GM21723 (cell line): ENCODE measurements around the gene KRT35.

ENCODE experiments used
- ATAC-seq: cut with Tn5 transposase; IDR thresholded peaks from one replicate; pipeline ENCODE4 v1.9.1; 2021; ENCODE audit warnings: mild to moderate bottlenecking, moderate library complexity; ENCODE audit not compliant: unreplicated experiment

The KRT35 gene

GRCh38 chr17:41481036-41481435, at the start of gene KRT35:
KRT35 (minus strand) TSS chr17:41481151; CDS start chr17:41481097, 54 bp downstream.
- ATAC-seq = no peak

- ATAC-seq = no peak
Measured at GRCh38 chr17:41530062-41531048, 49.4 kb upstream of the KRT35 start.

- ATAC-seq = no peak
Measured at GRCh38 chr17:41529491-41529915, 48.6 kb upstream of the KRT35 start.

DNA sequence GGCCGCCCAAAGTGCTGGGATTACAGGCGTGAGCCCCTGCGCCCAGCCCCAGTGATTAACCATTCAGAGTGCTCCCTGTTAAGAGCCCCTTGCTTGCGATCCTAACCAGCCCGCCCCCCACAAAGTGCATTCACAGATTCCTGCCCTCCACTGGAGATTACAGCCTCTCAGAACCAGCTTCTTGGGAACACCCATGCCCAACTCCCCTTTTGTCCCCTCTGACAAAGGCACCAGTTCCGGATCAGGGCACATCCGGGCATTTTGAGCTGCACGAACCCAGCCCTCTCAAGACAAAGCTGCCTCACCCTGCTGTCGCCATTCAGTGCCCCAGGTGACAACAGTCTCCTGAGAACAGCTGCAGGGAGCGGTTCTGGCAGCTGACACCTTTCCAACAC, 48.0 kb upstream of the KRT35 start:
- no peak for ATAC-seq

DNA sequence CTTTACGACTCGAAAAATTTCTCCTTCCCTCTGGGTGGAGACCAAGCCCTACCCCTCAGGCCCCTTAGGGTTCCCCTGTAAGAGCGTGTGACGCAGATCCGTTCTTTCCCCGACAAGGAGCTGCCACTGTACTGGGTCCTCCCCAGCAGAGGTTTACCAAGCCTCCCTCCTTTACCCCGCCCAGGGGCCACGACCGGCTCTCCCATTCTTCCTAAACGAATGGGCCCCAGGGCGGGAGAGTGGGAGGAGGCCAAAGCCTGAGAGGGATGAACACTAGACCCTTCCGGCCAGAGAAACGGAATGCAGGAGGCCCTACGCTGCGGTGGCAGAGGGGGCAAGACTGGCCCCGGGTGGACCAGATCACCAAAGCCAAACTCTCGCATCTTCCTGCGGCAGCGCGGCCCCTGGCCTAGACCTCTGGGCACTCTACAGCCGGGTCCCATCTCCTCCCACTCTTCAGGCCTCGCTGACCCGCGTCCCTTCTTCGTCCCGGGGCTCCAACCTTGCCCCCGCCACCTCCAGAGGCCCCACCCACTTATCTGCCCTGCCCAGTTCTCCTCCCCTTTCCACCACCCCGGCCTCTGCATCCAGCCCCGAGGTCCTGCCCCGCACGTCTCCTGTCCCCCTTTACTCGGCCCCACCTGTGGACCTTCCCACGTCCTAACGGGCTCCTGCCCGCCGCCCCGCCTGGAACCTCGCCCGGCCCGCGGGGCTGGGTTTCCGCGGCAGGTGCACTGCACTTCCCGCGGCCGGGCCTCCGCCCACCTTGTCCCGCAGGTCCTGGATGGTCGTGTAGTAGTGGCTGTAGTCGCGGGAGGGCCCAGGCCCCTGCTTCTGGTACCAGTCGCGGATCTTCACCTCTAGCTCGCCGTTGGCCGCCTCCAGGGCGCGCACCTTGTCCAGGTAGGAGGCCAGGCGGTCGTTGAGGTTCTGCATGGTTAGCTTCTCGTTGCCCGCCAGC, 46.4 kb upstream of the KRT35 start:
- no peak for ATAC-seq

GRCh38 chr17:41524261-41524660, 43.3 kb upstream of the KRT35 start:
- ATAC-seq = no peak

- ATAC-seq = no peak
Measured at GRCh38 chr17:41523787-41524186, 42.8 kb upstream of the KRT35 start.

DNA sequence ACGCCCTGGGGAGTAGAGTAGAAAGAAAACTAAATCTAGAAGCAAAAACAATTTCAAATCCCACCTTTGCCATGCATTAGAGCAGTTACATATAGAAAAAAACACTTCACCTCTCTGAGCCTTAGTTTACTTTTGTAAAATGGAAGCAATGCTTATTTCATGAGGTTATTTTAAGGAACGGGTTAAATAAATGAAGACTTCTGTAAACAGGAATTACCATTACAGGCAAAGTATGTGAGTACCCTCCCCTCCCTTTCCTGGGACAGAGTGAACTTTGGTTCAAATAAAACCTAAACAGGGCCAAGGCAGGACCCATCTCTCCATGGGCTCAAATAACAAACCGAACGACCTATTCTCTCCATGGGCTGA, 42.3 kb upstream of the KRT35 start:
- ATAC-seq = no peak

GRCh38 chr17:41522301-41523224, 41.6 kb upstream of the KRT35 start:
- no peak for ATAC-seq

DNA sequence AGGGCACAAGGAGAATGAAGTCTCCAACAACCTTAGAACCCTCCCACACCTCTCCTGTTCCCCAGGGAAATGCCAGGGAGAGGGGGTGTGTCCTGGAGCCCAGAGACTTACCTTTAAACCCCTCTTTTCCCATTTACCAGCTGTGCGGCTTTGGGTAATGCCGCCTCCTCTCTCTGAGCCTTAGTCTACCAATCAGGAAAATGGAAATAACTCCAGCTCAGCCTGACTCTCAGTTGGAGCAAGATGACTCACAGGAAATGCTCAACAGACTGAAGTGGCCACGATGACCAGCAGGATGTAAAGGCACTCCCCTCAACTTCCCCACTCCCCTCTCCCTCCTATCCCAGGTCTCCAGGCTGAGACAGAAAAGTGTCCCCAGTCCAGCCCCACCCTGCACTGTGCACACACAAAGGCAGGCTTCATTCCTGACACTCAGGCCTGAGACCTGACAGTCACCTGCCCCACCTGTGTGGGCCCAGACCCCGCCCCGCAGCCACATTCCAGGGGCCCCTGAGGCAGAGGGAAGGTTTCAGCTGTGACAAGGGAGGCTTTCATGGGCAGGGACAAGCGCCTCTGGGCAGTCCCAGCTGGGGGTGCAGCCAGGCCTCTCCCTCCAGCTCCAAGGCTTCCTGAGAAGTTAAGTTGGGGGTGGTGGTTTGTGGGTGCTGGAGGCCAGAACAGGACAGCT, 40.8 kb upstream of the KRT35 start:
- ATAC-seq = no peak

DNA sequence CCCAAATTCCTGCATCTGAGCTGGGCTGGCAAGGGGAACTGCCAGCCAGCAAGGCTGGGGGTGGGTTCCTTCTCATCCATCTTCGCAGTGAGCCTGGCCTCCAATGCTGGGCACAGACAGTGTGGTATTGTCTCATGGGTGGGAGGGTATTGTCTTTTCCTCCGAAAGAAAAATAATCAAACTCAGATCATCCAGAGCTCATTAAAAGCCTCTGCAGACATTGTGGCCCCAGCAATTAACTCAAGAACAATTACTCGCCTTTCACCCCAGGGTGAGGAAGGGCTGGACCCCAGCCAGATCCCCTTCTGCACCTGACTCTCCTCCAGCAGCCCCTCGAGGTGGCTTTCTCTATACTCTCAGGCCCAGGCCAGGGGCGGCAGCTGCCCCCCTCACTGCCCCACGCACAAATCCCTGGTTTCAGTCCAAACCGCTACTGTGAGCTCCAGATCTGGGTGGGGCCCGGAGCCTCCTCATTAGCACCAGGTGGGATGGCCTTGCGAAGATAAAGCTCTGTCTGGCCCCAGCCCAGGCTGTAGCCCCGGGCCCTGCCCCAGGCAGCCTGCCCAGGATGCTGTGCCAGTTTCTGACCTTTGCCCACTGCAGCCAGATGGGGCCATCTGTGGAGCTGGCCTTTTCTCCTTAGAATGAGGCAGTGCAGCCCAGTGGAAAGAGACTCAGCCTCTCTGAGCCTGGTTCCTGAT, 40.0 kb upstream of the KRT35 start:
- no peak for ATAC-seq

DNA sequence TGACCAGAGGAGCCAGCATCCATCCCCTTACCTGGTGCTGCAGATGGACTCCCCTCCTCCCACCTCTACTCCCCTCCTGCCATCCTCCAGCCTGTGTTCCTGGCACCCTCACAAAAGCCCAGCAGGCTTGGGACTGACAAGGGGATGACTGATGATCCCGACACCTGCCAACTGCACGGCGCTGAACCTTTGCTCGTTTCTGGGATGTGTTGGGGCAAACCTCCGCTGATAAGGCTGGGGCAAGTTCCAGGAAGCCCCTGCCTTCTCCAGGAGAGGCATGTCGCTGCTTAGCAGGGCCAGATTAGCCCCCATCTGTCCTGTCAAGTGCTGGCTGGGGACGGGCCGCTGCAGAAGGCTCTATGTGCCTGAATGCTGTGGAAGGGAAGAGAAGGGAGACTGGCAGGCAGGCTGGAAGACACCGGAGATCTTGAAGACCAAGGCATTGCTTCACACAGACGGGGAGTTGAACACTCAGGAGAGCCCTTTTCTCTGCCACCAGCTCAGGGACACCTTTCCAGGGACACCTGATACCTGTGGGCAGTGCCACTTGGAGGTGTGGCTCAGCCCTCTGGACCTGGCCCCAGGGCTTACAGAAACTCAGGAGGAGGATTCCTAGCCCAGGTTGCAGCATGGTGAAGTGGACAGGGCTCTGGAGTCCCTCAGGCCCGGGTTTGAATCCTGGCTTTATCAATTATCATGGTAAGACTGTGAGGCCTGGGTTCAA, 38.7 kb upstream of the KRT35 start:
- ATAC-seq = no peak

GRCh38 chr17:41518789-41519449, 38.0 kb upstream of the KRT35 start, which contains the start of gene KRT15:
KRT15 (minus strand) TSS chr17:41518890; CDS start chr17:41518827, 63 bp downstream.
- ATAC-seq = no peak

GRCh38 chr17:41518031-41518430, 37.1 kb upstream of the KRT35 start:
- ATAC-seq = no peak

DNA sequence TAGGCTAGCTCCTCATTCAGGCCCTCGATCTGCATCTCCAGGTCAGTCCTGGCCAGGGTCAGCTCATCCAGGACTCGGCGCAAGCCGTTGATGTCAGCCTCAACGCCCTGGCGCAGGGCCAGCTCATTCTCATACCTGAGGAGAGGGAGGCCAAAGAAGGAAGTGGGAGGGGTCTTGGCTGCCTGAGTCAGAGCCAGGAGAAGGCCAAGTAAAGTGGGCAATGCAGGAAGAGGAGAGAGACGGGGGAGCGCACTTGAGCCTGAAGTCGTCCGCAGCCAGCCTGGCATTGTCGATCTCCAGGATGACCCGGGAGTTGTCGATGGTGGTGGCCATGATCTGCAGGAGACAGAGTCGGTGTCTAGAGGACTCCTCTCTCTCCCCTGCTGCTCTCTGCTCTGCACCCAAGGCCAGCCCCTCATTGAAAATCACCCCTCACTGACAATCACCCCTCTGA, 35.9 kb upstream of the KRT35 start:
- no peak for ATAC-seq

DNA sequence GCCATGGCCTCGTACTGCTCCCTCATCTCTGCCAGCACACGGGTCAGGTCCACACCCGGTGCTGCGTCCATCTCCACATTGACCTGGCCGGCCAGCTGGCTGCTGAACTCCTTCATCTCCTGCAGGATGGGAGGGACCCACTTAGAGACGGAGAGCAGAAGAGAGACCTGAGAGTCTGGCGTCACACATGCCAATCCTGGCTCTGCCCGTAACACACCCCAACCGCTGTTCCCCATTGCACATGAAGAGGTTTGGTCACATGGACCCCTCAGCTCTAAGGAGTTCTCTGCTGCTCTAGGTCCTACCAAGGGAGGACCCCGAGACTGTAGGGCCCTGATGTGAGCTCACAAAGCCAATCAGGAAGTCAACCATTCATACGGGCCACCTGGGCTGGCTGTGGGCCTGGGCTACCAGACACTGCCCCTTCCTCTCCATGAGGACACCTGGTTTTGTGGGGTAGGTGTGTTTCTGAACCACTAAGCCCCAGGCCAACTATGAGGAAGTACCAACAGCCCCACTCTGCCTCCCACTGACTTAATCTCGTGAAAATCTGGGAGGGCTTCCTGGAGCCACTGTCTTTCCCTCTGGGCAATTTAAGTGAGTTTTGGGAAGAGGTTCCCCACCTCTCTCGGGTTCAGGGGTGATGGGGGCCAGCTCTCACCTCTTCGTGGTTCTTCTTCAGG, 35.3 kb upstream of the KRT35 start:
- ATAC-seq = no peak

DNA sequence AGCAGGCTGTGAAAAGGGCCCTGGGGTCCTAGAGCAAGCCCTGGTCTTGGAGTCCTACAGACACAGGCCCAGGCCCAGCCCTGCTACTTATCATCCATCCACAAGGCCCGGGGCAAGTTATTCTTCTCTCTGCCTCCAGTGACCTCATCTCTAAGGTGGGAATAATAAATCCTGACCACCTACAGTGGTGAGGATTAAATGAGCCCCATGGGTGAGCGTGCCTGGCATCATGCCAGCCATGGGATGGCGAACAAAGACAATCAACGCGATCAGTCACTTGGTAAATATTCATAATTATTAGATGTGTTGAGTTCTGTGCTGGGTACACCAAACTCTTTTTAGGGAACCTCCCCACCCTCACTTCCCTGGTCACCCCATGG, 32.2 kb upstream of the KRT35 start:
- no peak for ATAC-seq
